HEK293 (cell line): Measurements from ENCODE around the gene LCN10.

Source experiments
- CTCF ChIA-PET: fragments of 350-600 bp; formaldehyde crosslinking; extraction: SDS; loops from one replicate; lab custom pipeline; 2021; ENCODE audit warnings: antibody characterized with exemption; lab: Yijun Ruan, JAX
- POLR2A ChIA-PET: fragments of 300-600 bp; formaldehyde crosslinking; extraction: SDS; loops from one replicate; lab custom pipeline; 2020; ENCODE audit warnings: antibody characterized with exemption, inconsistent platforms; lab: Yijun Ruan, JAX
- H3K27ac ChIP-seq: fragments of 200-500 bp; sonication (Bioruptor generic); 2 replicates; pipeline ENCODE4 v1.5.1; 2014; ENCODE audit warnings: low read depth, low read length, control low read depth, inconsistent platforms; ENCODE audit errors: extremely low read depth
- H3K36me3 ChIP-seq, 2 experiments: fragments of 200-500 bp in 1 of 2; sonication (Bioruptor generic) in 1 of 2; 1 replicate in 1 of 2; 2 replicates in 1 of 2; pipeline ENCODE4 v1.5.1; 2014 to 2017; ENCODE audit warnings: inconsistent platforms in 2 of 2, low read length in 2 of 2; ENCODE audit not compliant: control insufficient read depth in 2 of 2, insufficient read depth in 1 of 2
- H3K4me1 ChIP-seq: fragments of 200-500 bp; sonication (Bioruptor generic); 2 replicates; pipeline ENCODE4 v1.5.1; 2014; ENCODE audit warnings: mild to moderate bottlenecking, low read length, inconsistent platforms; ENCODE audit not compliant: control insufficient read depth, insufficient read depth
- H3K4me3 ChIP-seq: 2 replicates; pipeline ENCODE4 v1.5.1; 2011; ENCODE audit warnings: low read depth, mild to moderate bottlenecking, control low read depth, low read length, moderate library complexity
- H3K9me3 ChIP-seq: fragments of 200-500 bp; sonication (Bioruptor generic); 2 replicates; pipeline ENCODE4 v1.5.1; 2014; ENCODE audit warnings: low read depth, low read length, inconsistent platforms; ENCODE audit not compliant: control insufficient read depth, insufficient read depth
- YY2 ChIP-seq: fragments of 450-650 bp; formaldehyde crosslinking; IDR thresholded peaks from 2 replicates; pipeline ENCODE4 v1.5.1; 2016; ENCODE audit warnings: missing biosample characterization, missing genetic modification characterization
- ZBTB1 ChIP-seq: fragments of 450-650 bp; formaldehyde crosslinking; IDR thresholded peaks from 2 replicates; pipeline ENCODE4 v1.5.1; 2016; ENCODE audit warnings: missing biosample characterization, missing genetic modification characterization
- ZBTB8A ChIP-seq: fragments of 450-650 bp; formaldehyde crosslinking; IDR thresholded peaks from 2 replicates; pipeline ENCODE4 v1.5.1; 2016; ENCODE audit warnings: missing biosample characterization, missing genetic modification characterization
- ZIC2 ChIP-seq: fragments of 450-650 bp; formaldehyde crosslinking; IDR thresholded peaks from 2 replicates; pipeline ENCODE4 v1.5.1; 2016; ENCODE audit warnings: missing biosample characterization, missing genetic modification characterization
- ZNF211 ChIP-seq: fragments of 450-650 bp; formaldehyde crosslinking; IDR thresholded peaks from 2 replicates; pipeline ENCODE4 v1.5.1; 2016; ENCODE audit warnings: low read depth, missing biosample characterization, missing genetic modification characterization
- ZNF423 ChIP-seq: fragments of 450-650 bp; formaldehyde crosslinking; IDR thresholded peaks from 2 replicates; pipeline ENCODE4 v1.5.1; 2016; ENCODE audit warnings: missing biosample characterization, missing genetic modification characterization
- ZNF555 ChIP-seq: fragments of 450-650 bp; formaldehyde crosslinking; conservative IDR thresholded peaks from 2 replicates; pipeline ENCODE4 v1.5.1; 2017; ENCODE audit warnings: missing biosample characterization, mild to moderate bottlenecking, missing genetic modification characterization, inconsistent platforms
- ZNF701 ChIP-seq: fragments of 450-650 bp; formaldehyde crosslinking; IDR thresholded peaks from 2 replicates; pipeline ENCODE4 v1.5.1; 2016; ENCODE audit warnings: missing biosample characterization, missing genetic modification characterization
- ZNF843 ChIP-seq: fragments of 450-650 bp; formaldehyde crosslinking; IDR thresholded peaks from 2 replicates; pipeline ENCODE4 v1.5.1; 2016; ENCODE audit warnings: missing biosample characterization, missing genetic modification characterization
- TF ChIP-seq, protein P1 (sequence below): fragments of 450-650 bp; formaldehyde crosslinking; IDR thresholded peaks from 2 replicates; pipeline ENCODE4 v1.5.1; 2016; ENCODE audit warnings: missing biosample characterization, missing genetic modification characterization
- TF ChIP-seq, protein P2 (sequence below): sonication (generic); formaldehyde crosslinking; IDR thresholded peaks from 2 replicates; pipeline ENCODE4 v1.8.1; 2022; ENCODE audit warnings: mild to moderate bottlenecking, moderate library complexity, missing genetic modification reagents
- TF ChIP-seq, protein P3 (sequence below): fragments of 450-650 bp; formaldehyde crosslinking; IDR thresholded peaks from 2 replicates; pipeline ENCODE4; 2016; ENCODE audit warnings: missing biosample characterization, missing genetic modification characterization
- TF ChIP-seq, protein P4 (sequence below): fragments of 450-650 bp; formaldehyde crosslinking; IDR thresholded peaks from 2 replicates; pipeline ENCODE4 v1.5.1; 2016; ENCODE audit warnings: missing biosample characterization, missing genetic modification characterization, low read depth
- TF ChIP-seq, protein P5 (sequence below): fragments of 450-650 bp; formaldehyde crosslinking; IDR thresholded peaks from 2 replicates; pipeline ENCODE4 v1.5.1; 2016; ENCODE audit warnings: missing biosample characterization, missing genetic modification characterization, borderline replicate concordance
- TF ChIP-seq, protein P6 (sequence below): fragments of 450-650 bp; formaldehyde crosslinking; IDR thresholded peaks from 2 replicates; pipeline ENCODE4 v1.5.1; 2017; ENCODE audit warnings: missing biosample characterization, missing genetic modification characterization

Gene LCN10

DNA sequence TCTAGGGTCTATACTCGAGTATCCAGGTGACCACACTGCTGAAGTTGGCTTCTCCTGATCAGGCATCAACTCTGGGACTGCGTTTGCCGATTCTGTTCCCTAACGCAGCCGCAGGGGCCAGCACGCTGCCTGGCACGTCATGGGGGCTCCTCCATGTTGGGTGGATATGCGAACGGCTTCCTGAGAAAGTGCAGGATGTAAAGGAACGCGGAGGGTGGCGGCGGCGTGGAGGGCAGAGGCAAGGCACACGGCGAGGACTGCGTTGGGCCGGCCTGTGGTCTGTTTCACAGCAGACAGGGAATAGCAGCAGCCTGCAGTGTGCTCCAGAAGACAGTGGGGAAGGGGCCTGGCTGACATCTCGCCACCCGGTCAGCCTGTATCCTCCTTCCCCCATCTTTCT, 3.8 kb downstream of the LCN10 start (continued):
- TF ChIP-seq, protein P1, sequence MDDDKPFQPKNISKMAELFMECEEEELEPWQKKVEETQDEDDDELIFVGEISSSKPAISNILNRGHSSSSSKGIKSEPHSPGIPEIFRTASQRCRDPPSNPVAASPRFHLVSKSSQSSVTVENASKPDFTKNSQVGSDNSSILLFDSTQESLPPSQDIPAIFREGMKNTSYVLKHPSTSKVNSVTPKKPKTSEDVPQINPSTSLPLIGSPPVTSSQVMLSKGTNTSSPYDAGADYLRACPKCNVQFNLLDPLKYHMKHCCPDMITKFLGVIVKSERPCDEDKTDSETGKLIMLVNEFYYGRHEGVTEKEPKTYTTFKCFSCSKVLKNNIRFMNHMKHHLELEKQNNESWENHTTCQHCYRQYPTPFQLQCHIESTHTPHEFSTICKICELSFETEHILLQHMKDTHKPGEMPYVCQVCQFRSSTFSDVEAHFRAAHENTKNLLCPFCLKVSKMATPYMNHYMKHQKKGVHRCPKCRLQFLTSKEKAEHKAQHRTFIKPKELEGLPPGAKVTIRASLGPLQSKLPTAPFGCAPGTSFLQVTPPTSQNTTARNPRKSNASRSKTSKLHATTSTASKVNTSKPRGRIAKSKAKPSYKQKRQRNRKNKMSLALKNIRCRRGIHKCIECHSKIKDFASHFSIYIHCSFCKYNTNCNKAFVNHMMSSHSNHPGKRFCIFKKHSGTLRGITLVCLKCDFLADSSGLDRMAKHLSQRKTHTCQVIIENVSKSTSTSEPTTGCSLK (tag by site-specific recombination): no peak
- TF ChIP-seq ZNF555 (no peak), ZNF423 (tag by site-specific recombination) (no peak), ZIC2 (tag by site-specific recombination) (no peak)

DNA sequence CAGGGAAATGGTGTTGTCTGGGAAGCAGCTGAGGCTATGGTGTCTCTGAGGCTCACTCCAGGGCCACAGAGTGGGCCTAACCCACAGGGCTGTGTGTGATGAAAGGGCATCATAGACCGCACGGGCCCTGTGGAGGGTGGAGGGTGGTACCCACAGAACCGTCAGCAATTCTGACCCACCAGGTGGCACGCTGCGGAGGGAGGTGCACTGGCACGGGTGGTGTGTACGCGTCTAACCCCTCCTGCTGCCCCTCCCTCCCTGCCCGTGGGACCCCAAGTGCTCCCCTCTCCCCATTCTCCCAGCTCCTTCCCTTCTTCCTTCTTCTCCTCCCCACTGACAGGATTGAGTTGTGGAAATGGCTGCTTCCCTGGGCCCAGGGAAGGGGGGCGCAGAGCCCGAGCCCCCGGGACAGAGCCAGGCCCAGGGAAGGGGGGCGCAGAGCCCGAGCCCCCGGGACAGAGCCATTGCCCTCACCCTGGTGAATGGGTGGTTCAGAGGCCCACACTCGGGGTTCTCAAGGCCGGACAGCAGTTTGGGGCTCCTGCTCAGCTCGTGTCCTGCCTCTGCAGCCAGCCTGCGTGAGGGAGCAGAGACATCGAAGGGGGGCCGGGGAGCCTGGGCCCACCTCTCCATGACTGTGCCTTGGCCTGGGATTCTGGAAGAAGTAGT, 6.8 kb downstream of the LCN10 start:
- no peak overlapping the region for H3K27ac ChIP-seq
- CTCF ChIA-PET: no interaction called here
- POLR2A ChIA-PET: interaction anchor here (1.2 to 1.6 kb wide), 2 partner anchors 8 to 9 kb away, joined by 5 to 7 read pairs; no protein-coding TSS in a partner anchor

More for the DNA sequence above, 6.8 kb downstream of the LCN10 start:
- Histone ChIP-seq H3K4me1 (no peaks in the 10 kb centered on the region), H3K9me3 (no peaks in the 10 kb centered on the region), H3K36me3 (no peaks in the 10 kb centered on the region), H3K4me3 (no peak overlapping the region)
- TF ChIP-seq, protein P2, sequence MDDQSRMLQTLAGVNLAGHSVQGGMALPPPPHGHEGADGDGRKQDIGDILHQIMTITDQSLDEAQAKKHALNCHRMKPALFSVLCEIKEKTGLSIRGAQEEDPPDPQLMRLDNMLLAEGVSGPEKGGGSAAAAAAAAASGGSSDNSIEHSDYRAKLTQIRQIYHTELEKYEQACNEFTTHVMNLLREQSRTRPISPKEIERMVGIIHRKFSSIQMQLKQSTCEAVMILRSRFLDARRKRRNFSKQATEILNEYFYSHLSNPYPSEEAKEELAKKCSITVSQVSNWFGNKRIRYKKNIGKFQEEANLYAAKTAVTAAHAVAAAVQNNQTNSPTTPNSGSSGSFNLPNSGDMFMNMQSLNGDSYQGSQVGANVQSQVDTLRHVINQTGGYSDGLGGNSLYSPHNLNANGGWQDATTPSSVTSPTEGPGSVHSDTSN (CRISPR knock-in tag): no peak
- TF ChIP-seq YY2 (no peak), ZNF701 (tag by site-specific recombination) (no peak), ZBTB8A (no peak), ZBTB1 (no peak), ZNF211 (tag by site-specific recombination) (no peak), ZNF843 (tag by site-specific recombination) (no peak)
- TF ChIP-seq, protein P3, sequence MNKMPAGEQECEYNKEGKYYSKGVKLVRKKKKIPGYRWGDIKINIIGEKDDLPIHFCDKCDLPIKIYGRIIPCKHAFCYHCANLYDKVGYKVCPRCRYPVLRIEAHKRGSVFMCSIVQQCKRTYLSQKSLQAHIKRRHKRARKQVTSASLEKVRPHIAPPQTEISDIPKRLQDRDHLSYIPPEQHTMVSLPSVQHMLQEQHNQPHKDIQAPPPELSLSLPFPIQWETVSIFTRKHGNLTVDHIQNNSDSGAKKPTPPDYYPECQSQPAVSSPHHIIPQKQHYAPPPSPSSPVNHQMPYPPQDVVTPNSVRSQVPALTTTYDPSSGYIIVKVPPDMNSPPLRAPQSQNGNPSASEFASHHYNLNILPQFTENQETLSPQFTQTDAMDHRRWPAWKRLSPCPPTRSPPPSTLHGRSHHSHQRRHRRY: no peak
- TF ChIP-seq, protein P4, sequence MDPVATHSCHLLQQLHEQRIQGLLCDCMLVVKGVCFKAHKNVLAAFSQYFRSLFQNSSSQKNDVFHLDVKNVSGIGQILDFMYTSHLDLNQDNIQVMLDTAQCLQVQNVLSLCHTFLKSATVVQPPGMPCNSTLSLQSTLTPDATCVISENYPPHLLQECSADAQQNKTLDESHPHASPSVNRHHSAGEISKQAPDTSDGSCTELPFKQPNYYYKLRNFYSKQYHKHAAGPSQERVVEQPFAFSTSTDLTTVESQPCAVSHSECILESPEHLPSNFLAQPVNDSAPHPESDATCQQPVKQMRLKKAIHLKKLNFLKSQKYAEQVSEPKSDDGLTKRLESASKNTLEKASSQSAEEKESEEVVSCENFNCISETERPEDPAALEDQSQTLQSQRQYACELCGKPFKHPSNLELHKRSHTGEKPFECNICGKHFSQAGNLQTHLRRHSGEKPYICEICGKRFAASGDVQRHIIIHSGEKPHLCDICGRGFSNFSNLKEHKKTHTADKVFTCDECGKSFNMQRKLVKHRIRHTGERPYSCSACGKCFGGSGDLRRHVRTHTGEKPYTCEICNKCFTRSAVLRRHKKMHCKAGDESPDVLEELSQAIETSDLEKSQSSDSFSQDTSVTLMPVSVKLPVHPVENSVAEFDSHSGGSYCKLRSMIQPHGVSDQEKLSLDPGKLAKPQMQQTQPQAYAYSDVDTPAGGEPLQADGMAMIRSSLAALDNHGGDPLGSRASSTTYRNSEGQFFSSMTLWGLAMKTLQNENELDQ (tag by site-specific recombination): no peak
- TF ChIP-seq, protein P5, sequence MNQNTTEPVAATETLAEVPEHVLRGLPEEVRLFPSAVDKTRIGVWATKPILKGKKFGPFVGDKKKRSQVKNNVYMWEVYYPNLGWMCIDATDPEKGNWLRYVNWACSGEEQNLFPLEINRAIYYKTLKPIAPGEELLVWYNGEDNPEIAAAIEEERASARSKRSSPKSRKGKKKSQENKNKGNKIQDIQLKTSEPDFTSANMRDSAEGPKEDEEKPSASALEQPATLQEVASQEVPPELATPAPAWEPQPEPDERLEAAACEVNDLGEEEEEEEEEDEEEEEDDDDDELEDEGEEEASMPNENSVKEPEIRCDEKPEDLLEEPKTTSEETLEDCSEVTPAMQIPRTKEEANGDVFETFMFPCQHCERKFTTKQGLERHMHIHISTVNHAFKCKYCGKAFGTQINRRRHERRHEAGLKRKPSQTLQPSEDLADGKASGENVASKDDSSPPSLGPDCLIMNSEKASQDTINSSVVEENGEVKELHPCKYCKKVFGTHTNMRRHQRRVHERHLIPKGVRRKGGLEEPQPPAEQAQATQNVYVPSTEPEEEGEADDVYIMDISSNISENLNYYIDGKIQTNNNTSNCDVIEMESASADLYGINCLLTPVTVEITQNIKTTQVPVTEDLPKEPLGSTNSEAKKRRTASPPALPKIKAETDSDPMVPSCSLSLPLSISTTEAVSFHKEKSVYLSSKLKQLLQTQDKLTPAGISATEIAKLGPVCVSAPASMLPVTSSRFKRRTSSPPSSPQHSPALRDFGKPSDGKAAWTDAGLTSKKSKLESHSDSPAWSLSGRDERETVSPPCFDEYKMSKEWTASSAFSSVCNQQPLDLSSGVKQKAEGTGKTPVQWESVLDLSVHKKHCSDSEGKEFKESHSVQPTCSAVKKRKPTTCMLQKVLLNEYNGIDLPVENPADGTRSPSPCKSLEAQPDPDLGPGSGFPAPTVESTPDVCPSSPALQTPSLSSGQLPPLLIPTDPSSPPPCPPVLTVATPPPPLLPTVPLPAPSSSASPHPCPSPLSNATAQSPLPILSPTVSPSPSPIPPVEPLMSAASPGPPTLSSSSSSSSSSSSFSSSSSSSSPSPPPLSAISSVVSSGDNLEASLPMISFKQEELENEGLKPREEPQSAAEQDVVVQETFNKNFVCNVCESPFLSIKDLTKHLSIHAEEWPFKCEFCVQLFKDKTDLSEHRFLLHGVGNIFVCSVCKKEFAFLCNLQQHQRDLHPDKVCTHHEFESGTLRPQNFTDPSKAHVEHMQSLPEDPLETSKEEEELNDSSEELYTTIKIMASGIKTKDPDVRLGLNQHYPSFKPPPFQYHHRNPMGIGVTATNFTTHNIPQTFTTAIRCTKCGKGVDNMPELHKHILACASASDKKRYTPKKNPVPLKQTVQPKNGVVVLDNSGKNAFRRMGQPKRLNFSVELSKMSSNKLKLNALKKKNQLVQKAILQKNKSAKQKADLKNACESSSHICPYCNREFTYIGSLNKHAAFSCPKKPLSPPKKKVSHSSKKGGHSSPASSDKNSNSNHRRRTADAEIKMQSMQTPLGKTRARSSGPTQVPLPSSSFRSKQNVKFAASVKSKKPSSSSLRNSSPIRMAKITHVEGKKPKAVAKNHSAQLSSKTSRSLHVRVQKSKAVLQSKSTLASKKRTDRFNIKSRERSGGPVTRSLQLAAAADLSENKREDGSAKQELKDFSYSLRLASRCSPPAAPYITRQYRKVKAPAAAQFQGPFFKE (tag by site-specific recombination): no peak
- TF ChIP-seq, protein P6, sequence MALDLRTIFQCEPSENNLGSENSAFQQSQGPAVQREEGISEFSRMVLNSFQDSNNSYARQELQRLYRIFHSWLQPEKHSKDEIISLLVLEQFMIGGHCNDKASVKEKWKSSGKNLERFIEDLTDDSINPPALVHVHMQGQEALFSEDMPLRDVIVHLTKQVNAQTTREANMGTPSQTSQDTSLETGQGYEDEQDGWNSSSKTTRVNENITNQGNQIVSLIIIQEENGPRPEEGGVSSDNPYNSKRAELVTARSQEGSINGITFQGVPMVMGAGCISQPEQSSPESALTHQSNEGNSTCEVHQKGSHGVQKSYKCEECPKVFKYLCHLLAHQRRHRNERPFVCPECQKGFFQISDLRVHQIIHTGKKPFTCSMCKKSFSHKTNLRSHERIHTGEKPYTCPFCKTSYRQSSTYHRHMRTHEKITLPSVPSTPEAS (tag by site-specific recombination): no peak
